ENCODE data around the gene KDM4B.

DNA sequence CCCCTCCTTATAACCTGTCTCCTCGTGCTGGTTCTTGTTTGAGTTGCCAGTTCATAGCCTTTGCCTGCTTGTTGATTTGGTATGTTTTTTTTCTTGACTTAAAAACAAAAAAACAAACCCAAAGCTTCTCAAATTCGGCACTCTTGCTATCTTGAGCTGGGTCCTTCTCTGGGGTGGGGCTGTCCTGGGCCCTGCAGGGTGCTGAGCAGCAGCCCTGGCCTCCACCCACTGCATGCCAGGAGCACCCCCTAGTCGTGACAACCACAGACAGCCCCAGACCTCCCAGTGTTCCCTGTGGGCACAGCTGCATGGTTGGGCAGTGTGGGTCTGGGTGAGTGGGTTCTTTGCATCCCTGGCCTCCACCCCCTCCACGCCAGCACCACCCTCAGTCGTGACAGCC, 27.8 kb downstream of the KDM4B start:
- TF ChIP-seq EZH2 (IDR thresholded peaks at IDR 0.05), result no peak
- TF ChIP-seq SRF (IDR thresholded peaks at IDR 0.05; ENCODE audit: low read depth), result no peak

Measured in HCT116 (cell line).